Smooth muscle cell (in vitro differentiated cells): ENCODE measurements around the gene RIPOR2. TPM values are rescaled to one million over a fixed set of nuclear protein-coding genes. Genes with fewer than 3 reads are reported as not detected.

ENCODE experiments used
- DNase-seq: peaks from one replicate; lab custom pipeline; 2025; ENCODE audit not compliant: unreplicated experiment; lab: John Stamatoyannopoulos, UW
- H2AFZ ChIP-seq: fragments of 200-600 bp; sonication (generic); 2 replicates; pipeline ENCODE4 v1.6.0; 2016; ENCODE audit warnings: antibody characterized with exemption, low read depth, mild to moderate bottlenecking
- H3F3A ChIP-seq: fragments of 200-600 bp; sonication (generic); 2 replicates; pipeline ENCODE4 v1.6.0; 2017; ENCODE audit warnings: antibody characterized with exemption, low read depth
- H3K27ac ChIP-seq: fragments of 200-600 bp; sonication (generic); 2 replicates; pipeline ENCODE4 v1.5.1; 2016; ENCODE audit warnings: low read depth, mild to moderate bottlenecking
- H3K27me3 ChIP-seq: fragments of 200-600 bp; sonication (generic); 2 replicates; pipeline ENCODE4 v1.6.1; 2016; ENCODE audit warnings: low read depth, mild to moderate bottlenecking
- H3K36me3 ChIP-seq: fragments of 200-600 bp; sonication (generic); 2 replicates; pipeline ENCODE4 v1.5.1; 2016; ENCODE audit warnings: low read depth
- H3K4me1 ChIP-seq: fragments of 200-600 bp; sonication (generic); 2 replicates; pipeline ENCODE4 v1.5.1; 2016; ENCODE audit warnings: low read depth
- H3K4me2 ChIP-seq: fragments of 200-600 bp; sonication (generic); 2 replicates; pipeline ENCODE4 v1.6.0; 2016; ENCODE audit warnings: mild to moderate bottlenecking
- H3K4me3 ChIP-seq: fragments of 200-600 bp; sonication (generic); 2 replicates; pipeline ENCODE4 v1.5.1; 2016; ENCODE audit warnings: mild to moderate bottlenecking
- H3K79me2 ChIP-seq: fragments of 200-600 bp; sonication (generic); 2 replicates; pipeline ENCODE4 v1.6.0; 2016; ENCODE audit warnings: low read depth, mild to moderate bottlenecking
- H3K9ac ChIP-seq: fragments of 200-600 bp; sonication (generic); 2 replicates; pipeline ENCODE4 v1.6.0; 2016; ENCODE audit warnings: low read depth
- H3K9me3 ChIP-seq: fragments of 200-600 bp; sonication (generic); replicated peaks from 2 replicates; pipeline ENCODE4 v1.5.1; 2016; ENCODE audit warnings: low read depth
- H4K20me1 ChIP-seq: fragments of 200-600 bp; sonication (generic); 2 replicates; pipeline ENCODE4 v1.6.0; 2016; ENCODE audit warnings: low read depth
- WGBS: methylation state at CpG from one replicate; pipeline ENCODE4 v1.1.7; 2016; ENCODE audit warnings: low lambda C conversion rate; 5-methylcytosine and 5-hydroxymethylcytosine counted together
- polyA plus RNA-seq: library from polyadenylated mRNA; unstranded; fragments of >200 nt; fragmentation: Nextera tagmentation; extraction: Ambion mirVana; gene quantifications from 2 replicates; pipeline ENCODE4 v1.2.1, GENCODE V29; 2016
- total RNA-seq: library from RNA; depleted of rRNA; stranded (reverse); fragments of >200 nt; gene quantifications from 2 replicates; pipeline ENCODE4 v1.2.3, GENCODE V29; 2014
- TF ChIP-seq, protein P1 (sequence below): fragments of 200-600 bp; sonication (generic); IDR thresholded peaks from 2 replicates; pipeline ENCODE4 v1.5.1; 2017; ENCODE audit warnings: borderline replicate concordance, mild to moderate bottlenecking, antibody characterized with exemption; ENCODE audit not compliant: insufficient read depth, poor library complexity, severe bottlenecking

Gene RIPOR2
- total and polyA plus RNA-seq, 2 experiments from 2014 or later: 2.3 to 5.6 TPM

- DNase-seq: no peak
- Histone ChIP-seq H3K4me1 (peaks cover 7% of the 10 kb centered on the region), H4K20me1 (no peaks in the 10 kb centered on the region), H3K36me3 (no peaks in the 10 kb centered on the region), H2AFZ (no peak overlapping the region), H3K4me2 (no peak overlapping the region), H3K4me3 (no peak overlapping the region), H3K27me3 (no peaks in the 10 kb centered on the region), H3K79me2 (no peaks in the 10 kb centered on the region), H3K27ac (no peak overlapping the region), H3K9ac (no peak overlapping the region), H3K9me3 (no peaks in the 10 kb centered on the region), H3F3A (no peaks in the 10 kb centered on the region)
- 87% methylated on average over 7 of the region's 7 CpGs for WGBS
- TF ChIP-seq, protein P1, sequence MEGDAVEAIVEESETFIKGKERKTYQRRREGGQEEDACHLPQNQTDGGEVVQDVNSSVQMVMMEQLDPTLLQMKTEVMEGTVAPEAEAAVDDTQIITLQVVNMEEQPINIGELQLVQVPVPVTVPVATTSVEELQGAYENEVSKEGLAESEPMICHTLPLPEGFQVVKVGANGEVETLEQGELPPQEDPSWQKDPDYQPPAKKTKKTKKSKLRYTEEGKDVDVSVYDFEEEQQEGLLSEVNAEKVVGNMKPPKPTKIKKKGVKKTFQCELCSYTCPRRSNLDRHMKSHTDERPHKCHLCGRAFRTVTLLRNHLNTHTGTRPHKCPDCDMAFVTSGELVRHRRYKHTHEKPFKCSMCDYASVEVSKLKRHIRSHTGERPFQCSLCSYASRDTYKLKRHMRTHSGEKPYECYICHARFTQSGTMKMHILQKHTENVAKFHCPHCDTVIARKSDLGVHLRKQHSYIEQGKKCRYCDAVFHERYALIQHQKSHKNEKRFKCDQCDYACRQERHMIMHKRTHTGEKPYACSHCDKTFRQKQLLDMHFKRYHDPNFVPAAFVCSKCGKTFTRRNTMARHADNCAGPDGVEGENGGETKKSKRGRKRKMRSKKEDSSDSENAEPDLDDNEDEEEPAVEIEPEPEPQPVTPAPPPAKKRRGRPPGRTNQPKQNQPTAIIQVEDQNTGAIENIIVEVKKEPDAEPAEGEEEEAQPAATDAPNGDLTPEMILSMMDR: no peak
Observed at GRCh38 chr6:24856901-24857670, 78.7 kb downstream of the RIPOR2 start.

- no peak overlapping the region for H3K9ac ChIP-seq
- WGBS: 70% methylated on average over 5 of the region's 5 CpGs
Observed at GRCh38 chr6:24856246-24856599, 79.5 kb downstream of the RIPOR2 start.

GRCh38 chr6:24855395-24856245 lies 80.1 kb downstream of the RIPOR2 start:
- peaks cover 7% of the 10 kb centered on the region for H3K4me1 ChIP-seq
- no peaks in the 10 kb centered on the region for H4K20me1 ChIP-seq
- no peak overlapping the region for H3K27ac ChIP-seq
- DNase-seq: no peak
- H3K4me2 ChIP-seq: no peak overlapping the region
- H3K9ac ChIP-seq: no peak overlapping the region
- no peaks in the 10 kb centered on the region for H3K79me2 ChIP-seq
- no peak overlapping the region for H2AFZ ChIP-seq
- no peak overlapping the region for H3K4me3 ChIP-seq
- TF ChIP-seq, protein P1: peak; percentile 88
- no peaks in the 10 kb centered on the region for H3K36me3 ChIP-seq
- WGBS: 54% methylated on average over 19 of the region's 19 CpGs
- no peaks in the 10 kb centered on the region for H3K9me3 ChIP-seq
- H3K27me3 ChIP-seq: no peaks in the 10 kb centered on the region
- H3F3A ChIP-seq: no peaks in the 10 kb centered on the region

More at GRCh38 chr6:24856246-24856599, 79.5 kb downstream of the RIPOR2 start:
- Histone ChIP-seq H4K20me1 (no peaks in the 10 kb centered on the region), H3K27ac (no peak overlapping the region), H3K4me1 (peaks cover 7% of the 10 kb centered on the region), H2AFZ (no peak overlapping the region), H3F3A (no peaks in the 10 kb centered on the region), H3K36me3 (no peaks in the 10 kb centered on the region), H3K79me2 (no peaks in the 10 kb centered on the region), H3K4me3 (no peak overlapping the region), H3K4me2 (no peak overlapping the region), H3K9me3 (no peaks in the 10 kb centered on the region), H3K27me3 (no peaks in the 10 kb centered on the region)
- TF ChIP-seq, protein P1: no peak
- no peak for DNase-seq
